CD4-positive, alpha-beta T cell treated with Interleukin-4 for 4 hours (primary cell): ENCODE measurements around the gene TPST1.
A peak's percentile ranks its signal among the peaks of the same experiment; 100 is the strongest.
"Not testable (repeated sequence)": the region's sequence is repeated elsewhere in the genome, so short reads cannot be mapped to it uniquely, and the experiment has no call there.

ENCODE experiments used
- DNase-seq: peaks from one replicate; pipeline ENCODE4 v3.0.0-alpha.2; 2020

TPST1 gene

DNA sequence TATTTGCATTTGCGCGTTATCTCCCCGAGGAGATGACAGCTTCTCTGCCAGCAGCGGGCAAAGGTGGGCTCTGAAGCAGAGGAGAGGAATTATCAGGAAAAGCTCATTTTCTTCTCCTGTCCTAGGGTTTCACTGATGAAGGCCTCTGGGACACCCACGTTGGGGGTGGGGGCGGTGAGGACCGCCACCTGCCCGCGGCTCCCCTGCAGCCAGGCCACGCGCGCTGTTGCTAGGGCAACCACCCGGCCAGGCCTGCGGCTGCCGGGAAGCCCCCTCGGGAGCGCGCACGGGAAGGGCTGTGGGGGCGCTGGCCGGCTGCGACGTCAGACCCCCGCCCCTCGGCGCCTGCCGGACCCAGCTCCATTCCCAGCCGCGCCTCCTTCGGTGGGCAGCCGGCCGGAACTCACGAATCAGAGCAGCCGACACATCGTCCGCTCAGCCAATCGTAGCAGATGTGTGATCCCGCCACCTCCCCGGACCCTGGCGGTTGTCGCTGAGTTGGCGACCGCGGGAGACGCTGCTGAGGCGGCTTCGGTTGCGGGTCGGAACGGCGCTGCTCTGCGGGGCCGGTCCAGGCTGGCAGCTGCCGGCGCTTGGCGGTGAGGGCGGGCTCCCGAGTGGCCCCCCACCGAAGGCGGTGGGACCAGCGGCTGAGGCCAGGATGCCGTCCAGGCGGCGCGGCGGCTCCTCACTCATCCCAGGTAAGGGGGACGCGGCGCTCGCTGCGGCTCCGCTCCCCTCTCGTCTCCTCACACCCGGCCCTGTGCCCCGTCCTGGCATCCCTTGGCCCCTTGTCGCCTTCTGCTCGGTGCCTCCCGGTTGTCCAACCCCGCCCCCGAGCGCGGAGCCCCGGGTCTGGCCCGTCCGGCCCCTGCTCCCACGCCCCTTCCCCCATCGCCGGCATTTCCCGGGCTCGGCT lies at the start of gene TPST1:
Gene TPST1, plus strand, starts transcription at position 513 of the 919 bp plus-strand sequence. CDS start 35,092 bp downstream, outside the sequence.
- DNase-seq = peak; percentile 68

DNA sequence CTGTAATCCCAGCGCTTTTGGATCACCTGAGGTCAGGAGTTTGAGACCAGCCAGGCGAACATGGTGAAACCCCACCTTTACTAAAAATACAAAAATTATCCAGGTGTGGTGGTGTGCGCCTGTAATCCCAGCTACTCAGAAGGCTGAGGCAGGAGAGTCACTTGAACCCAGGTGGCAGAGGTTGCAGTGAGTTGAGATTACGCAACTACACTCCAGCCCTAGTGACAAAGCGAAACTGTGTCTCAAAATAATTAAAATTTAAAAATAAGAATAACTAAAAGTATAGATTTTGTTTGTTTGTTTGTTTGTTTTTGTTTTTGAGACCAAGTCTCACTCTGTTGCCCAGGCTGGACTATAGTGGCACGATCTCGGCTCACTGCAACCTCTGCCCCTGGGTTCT lies 49.1 kb upstream of the TPST1 start:
- not testable (repeated sequence) for DNase-seq

DNA sequence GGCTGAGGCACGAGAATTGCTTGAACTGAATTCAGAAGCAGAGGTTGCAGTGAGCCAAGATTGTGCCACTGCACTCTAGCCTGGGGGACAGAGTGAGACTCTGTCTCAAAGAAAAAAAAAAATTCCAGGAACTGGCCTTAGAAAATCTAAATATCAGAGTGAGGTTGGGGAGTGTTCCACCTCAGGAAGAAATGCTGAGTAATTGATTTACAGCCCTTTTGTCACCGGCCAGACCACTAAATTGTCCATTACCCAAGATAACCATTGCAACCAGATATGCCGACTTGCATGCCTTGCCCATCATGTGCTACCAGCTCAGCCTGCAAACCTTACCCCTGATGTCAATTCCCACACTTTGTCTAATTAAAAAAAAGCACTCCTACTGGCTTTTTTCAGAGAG lies 48.1 kb upstream of the TPST1 start:
- no peak for DNase-seq

DNA sequence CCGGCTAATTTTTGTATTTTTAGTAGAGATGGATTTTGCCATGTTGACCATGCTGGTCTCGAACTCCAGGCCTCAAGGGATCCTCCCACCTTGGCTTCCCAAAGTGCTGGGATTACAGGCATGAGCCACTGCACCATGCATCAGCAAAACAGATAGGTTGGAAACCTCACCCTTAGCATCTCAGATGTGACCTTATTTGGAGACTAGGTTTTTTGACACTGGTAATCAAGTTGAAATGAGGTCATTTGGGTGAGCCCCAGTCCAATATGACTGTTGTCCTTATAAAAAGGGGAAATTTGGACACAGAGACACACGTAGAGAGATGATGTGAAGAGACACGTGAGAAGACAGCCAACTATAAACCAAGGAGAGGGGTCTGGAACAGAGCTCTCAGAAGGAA lies 42.5 kb upstream of the TPST1 start:
- DNase-seq = no peak

DNA sequence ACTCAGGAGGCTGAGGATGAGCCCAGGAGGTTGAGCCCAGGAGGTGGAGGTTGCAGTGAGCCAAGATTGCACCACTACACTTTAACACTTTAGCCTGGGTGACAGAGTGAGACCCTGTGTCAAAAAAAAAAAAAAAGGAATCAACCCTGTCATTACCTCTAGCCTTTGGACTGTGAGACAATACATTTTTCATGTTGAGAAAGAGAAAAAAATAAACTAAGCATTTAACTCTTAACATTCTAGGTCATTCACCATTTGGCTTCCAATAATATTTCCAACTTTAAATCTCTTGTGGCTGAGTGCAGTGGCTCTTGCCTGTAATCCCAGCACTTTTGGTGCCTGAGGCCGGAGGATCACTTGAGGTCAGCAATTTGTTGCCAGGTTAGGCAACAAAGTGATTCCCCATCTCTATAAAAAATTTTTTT lies 41.9 kb upstream of the TPST1 start:
- no peak for DNase-seq

DNA sequence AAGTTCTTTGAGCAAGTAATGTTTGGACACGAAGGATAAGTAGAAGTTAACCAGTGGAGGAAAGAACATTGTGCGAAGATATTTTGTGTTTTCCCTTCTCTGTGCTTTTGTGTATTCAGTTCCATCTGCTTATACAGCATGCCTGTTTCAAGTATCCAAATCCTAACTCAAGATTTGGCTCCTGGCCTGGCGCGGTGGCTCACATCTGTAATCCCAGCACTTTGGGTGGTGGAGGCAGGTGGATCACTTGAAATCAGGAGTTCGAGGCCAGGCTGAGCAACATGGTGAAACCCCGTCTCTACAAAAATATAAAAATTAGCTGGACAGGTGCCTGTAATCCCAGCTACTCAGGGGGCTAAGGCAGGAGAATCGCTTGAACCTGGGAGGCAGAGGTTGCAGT lies 40.8 kb upstream of the TPST1 start:
- DNase-seq = no peak

DNA sequence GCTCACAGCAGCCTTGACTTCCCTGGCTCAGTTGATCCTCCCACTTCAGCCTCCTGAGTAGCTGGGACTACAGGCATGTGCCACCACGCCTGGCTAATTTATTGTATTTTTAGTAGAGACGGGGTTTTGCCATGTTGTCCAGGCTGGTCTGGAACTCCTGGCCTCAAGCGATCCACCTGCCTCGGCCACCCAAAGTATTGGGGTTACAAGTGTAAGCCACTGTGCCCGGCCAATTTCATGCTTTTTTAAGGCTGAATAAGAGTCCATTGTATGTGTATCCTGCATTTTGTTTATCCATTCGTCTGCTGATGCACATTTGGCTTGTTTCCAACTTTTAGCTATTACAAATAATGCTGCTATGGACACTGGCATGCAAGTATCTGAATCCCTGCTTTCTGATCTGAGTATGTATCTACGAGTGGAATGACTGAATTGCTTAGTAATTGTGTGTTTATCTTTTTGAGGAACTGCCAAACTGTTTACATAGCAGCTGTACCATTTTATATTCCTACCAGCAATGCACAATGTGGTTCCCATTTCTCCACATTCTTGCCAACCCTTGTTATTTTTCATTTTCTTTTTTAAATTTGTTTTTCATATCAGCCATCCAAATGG lies 37.3 kb upstream of the TPST1 start:
- DNase-seq = no peak

DNA sequence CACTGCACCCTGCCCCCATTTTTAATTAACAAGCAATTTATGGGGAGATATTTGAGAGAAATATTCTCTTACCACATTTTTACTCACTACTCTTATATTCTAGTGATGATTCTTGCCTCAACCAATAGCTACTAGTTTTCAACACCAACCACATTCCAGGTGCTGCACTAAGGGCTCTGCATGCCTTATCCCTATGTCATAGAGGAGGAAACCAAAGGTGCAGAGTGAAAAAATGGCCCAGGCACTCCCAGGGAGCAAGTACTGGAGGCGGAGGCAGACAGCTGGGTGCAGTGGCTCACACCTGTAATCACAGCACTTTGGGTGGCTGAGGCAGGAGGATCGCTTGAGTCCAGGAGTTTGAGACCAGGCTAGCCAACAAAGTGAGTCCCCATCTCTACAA lies 35.5 kb upstream of the TPST1 start:
- no peak for DNase-seq

DNA sequence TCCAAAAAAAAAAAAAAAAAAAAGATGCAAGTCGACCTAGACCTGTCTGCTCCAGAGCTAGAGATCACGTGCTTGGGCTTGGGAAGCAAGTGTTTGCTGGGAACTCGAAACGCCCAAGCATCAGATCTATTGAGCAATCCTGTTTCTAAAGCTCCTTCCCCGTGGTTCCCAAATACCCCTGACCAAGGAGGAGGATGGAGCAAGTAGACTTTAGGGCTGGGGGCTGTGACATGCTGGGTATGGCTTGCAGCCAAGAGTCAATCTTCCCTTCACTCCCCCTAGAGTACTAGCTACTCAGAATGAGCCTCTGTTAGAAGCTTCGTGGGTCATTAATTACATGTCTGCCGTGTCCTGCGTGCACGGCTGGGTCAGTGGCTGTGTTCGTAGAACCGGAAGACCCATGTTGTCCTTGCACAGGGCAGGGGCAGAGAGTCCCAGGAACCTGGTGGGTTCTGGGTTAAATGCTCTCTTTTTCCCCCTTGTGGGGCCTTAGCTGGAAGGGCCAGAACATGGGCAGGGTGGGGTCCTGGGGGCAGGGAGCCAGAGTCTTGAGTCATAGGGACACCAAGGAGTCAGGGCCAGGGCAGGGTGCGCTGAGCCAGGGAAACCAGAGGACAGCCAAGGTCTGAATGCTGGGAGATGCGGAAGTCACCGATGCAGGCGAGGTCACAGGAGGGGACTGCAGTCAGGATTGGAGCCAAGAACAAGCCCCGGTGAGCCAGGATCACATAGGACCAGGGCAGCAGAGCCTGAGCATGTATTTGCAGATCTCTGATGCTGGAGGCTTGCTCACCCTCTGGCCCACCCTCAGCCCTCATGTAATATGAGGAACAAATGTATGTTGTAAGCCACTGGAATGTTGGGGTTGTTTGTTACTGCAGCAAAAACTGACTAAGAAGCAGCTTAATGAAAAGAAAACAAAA lies 34.6 kb upstream of the TPST1 start:
- DNase-seq = no peak

DNA sequence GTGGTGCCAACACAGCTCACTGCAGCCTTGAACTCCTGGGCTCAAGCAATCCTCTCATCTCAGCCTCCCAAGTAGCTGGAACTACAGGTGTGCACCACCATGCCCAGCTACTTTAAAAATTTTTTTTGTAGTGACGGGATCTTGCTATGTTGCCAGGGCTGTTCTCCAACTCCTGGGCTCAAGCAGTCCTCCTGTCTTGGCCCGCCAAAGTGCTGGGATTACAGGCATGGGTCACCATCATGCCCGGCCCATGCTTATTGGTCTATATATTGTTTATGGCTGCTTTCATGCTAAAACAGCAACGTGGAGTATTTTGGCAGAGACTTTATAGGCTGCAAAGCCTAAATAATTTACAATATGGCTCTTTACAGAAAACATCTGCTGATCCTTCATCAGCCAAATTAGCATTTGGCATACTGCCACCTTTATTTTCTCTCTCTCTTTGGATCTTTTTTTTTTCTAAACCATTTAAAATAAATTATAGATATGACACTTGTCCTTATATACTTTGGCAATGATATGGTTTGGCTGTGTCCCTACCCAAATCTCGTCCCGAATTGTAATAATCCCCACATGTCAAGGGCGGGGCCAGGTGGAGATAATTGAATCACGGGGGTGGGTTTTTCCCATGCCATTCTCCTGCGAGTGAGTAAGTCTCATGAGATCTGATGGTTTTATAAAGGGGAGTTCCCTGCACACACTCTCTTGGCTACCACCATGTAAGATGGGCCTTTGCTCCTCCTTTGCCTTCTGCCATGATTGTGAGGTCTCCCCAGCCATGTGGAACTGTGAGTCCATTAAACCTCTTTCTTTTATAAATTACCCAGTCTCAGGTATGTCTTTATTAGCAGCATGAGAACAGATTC lies 32.4 kb upstream of the TPST1 start:
- DNase-seq = not testable (repeated sequence)

DNA sequence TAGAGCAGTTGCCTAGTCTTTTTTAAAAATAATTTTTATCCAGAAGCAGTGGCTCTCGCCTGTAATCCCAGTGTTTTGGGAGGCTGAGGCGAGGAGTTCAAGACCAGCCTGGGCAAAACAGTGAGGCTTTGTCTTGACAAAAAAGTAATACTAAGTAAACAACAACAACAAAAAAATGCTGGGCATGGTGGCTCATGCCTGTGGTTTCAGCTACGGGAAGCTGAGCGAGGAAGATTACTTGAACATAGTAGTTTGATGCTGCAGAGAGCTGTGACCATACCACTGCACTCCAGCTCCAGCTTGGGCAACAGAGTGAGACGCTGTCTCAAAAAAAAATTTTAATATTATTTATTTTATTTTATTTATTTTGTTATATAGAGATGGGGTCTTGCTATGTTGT lies 31.3 kb upstream of the TPST1 start:
- no peak for DNase-seq

DNA sequence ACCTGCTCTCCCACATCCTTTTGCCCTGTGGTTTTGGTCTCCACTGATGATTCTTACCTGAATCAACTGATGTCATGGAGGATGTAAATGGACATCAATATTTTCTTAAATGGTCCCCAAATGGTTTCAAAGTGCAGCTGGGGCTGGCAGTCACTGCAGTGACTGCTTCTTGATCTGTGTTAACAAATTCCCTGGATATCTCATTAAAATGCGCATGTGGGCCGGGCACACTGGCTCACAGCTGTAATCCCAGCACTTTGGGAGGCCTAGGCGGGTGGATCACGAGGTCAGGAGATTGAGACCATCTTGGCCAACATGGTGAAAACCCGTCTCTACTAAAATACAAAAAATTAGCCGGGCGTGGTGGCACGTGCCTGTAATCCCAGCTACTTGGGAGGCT lies 30.1 kb upstream of the TPST1 start:
- DNase-seq = not testable (repeated sequence)

DNA sequence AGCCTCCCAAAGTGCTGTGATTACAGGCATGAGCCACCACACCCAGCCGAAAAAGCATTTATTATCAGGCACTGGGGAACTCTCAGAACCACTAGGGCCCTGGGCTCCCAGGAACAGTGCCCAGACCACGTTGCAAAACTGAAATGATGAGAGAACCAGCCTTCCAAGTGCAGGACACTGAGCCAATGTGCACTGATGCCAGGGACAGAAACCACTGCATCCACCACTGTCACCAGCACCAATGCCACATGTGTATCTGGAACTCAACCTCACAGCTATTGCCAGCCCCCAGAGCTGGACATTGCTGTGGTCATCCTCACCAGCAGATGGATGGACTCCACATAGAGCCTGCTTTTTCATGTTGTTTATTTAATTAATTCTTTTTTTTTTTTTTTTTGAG lies 28.2 kb upstream of the TPST1 start:
- DNase-seq = no peak

DNA sequence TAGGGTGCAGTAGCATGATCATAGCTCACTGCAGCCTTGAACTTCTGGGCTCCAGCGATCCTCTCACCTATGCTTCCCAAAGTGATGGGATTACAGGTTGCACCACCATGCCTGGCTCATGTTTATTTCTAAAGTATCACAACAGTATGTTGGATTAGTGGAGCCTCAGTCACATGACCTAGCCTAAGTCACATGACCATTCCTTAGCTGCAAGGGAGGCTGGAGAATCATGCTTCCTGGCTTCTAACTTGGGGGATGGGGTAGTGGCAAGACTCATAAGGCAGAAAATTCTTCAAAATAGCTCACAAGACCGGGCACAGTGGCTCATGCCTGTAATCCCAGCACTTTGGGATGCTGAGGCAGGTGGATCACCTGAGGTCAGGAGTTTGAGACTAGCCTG lies 26.9 kb upstream of the TPST1 start:
- DNase-seq = no peak

DNA sequence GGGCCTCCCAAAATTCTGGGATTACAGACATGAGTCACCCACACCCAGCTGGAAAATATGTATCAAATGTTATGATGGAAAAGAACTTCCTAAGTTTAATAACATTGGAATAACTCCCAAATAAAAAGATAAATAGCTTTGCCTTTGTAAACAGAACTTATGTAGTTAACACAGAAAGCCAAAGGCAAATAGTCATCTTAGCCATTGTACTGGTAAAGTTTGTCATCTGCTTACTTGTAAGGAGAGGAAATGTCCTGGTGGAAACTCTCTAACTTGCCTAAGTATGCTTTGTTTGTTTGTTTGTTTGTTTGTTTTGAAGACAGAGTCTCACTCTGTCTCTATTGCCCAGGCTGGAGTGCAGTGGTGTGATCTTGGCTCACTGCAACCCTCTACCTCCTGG lies 23.8 kb upstream of the TPST1 start:
- DNase-seq = no peak

DNA sequence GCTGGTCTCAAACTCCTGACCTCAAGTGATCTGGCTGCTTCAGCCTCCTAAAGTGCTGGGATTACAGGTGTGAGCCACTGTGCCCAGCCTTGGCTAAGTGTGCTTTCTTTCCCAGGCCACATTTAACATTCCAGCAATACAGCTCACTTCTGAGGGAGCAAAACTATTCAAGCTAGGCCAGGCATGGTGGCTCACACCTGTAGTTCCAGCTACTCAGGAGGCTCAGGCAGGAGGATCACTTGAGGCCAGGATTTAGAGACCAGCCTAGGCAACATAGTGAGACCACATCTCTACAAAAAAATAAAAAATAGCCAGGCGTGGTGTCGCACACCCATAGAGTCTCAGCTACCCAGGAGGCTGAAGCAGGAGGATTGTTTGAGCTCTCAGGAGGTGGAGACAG lies 23.3 kb upstream of the TPST1 start:
- no peak for DNase-seq

DNA sequence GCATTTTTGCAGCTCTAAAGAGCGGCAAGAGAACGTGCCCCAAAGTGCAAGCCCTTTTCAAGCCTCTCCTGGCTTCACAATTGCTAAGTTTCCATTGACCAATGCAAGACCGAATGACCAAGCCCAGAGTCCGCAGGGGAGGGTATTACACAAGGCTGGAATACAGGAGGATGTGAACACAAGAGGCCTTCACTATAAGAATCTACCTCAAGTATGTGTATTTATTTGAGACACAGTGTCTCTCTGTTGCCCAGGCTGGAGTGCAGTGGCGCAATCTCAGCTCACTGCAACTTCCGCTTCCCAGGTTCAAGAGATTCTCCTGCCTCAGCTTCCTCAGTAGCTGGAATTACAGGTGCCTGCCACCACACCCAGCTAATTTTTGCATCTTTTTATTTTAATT lies 22.2 kb upstream of the TPST1 start:
- DNase-seq = no peak

DNA sequence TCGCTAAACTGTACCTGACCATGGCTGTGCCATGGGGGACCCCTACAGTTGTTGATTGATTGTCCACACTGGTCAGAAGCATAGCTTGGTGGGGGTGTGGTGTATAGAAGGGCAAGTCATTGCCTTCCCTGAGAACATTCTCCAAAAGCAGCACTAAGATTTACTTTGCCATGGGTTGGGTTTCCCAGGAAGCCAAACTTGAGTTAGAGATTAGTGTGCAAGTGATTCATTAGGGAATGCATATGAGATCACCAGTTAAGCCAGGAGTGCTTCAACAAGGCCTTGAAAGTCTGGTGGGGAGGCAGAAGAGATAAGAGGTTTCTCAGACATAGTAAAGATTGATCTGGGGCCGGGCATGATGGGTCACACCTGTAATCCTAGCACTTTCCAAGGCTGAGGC lies 21.4 kb upstream of the TPST1 start:
- no peak for DNase-seq

DNA sequence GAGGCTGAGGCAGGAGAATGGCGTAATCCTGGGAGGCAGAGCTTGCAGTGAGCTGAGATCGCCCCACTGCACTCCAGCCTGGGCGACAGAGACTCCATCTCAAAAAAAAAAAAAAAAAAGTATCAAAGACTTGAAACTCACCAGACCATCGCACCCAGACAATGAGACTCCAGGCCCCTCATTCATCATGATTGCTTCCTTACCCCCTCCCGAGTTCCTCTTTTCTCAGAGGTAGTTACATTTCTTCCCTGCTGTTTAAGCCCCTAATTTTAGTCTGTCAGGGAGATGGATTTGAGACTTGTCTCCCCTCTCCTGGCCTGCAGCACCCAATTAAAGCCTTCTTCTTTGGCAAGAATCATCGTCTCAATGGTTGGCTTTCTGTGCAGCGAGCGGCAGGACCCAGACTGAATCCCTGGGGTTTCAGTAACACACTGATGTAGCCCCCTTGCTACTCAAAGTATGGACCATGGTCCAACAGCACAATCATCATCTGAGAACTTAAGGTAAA lies 19.4 kb upstream of the TPST1 start:
- no peak for DNase-seq

DNA sequence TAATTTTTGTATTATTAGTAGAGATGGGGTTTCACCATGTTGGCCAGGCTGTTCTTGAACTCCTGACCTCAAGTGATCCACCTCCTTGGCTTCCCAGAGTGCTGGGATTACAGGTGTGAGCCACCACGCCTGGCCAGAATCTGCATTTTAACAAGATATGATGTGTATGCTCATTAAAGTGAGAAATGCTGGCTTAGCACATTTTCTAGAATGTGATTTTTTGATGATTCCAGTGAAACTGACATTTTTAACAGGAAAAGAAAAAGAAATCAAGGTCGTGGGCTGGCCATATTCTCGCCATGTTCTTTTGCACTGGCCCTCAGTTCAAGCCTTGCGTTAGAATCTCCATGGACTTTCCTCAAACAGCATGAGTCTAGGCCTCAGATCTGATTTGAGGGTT lies 18.1 kb upstream of the TPST1 start:
- no peak for DNase-seq

DNA sequence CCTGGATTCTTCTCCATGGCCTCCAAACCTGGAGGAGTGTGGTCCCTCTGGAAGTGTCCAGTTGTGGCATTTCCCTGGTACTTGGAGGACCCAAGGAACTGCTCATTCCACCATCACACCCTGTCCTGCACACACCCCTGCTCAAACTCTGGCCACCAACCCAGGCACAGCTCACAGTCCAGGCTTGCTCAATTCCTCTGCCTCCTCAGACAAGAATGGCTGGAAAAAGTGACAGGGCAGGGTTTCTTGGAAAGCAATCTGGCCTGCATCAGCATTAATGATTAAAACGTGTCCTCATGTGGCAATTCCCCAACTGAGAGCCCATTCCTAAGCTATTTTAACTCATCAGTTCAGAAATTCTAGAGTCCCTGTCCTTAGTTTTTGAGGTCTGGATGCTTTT lies 17.2 kb upstream of the TPST1 start:
- DNase-seq = no peak

DNA sequence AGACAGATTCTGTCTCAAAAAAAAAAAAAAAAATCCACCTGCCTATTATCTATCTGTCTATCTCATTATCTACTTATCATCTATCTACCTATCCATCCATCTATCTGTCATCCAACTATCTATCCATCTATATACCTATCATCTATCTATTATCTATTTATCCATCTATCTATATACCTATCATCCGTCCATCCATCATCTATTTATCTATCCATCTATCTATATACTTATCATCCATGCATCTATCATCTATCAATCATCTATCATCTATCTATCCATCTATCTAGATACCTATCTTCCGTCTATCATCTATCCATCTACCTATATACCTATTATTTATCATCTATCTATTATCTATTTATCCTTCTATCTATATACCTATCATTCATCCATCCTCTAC lies 16.5 kb upstream of the TPST1 start:
- no peak for DNase-seq
